Stimulated activated naive B cell treated with anti-CD40 and anti-IgM and Interleukin-4, amounts not matched to agents 10 μg/mL and 1 μg/mL and 100 μg/mL, for 72 hours (primary cell): ENCODE data around the gene MINDY3.

Experiments used
- ATAC-seq, 2 donors: fragments of 150-1000 bp; cut with Tn5 transposase; replicated peaks; 2 replicates each; pipeline ENCODE4 v1.10.0; 2021; ENCODE audit warnings: moderate library complexity in 1 of 2
- DNase-seq: peaks from one replicate; pipeline ENCODE4 v3.0.0; 2021
- H3K27ac Mint-ChIP-seq: one replicate; pipeline ENCODE4 v1.8.0; 2022; ENCODE audit warnings: mild to moderate bottlenecking, mixed read lengths
- H3K27me3 Mint-ChIP-seq, 2 donors: one replicate each; pipeline ENCODE4 v1.8.0; 2022; ENCODE audit warnings: mixed read lengths in 2 of 2
- H3K36me3 Mint-ChIP-seq, 2 donors: one replicate each; pipeline ENCODE4 v1.8.0; 2022; ENCODE audit warnings: mixed read lengths in 2 of 2, mild to moderate bottlenecking in 1 of 2
- H3K4me1 Mint-ChIP-seq, 2 donors: one replicate each; pipeline ENCODE4 v1.8.0; 2022; ENCODE audit warnings: mixed read lengths in 2 of 2, mild to moderate bottlenecking in 1 of 2
- H3K4me3 Mint-ChIP-seq, 2 donors: one replicate each; pipeline ENCODE4 v1.8.0; 2022; ENCODE audit warnings: mild to moderate bottlenecking in 2 of 2, mixed read lengths in 2 of 2, moderate library complexity in 1 of 2
- H3K9me3 Mint-ChIP-seq, 2 donors: one replicate each; pipeline ENCODE4 v1.8.0; 2022; ENCODE audit warnings: mixed read lengths in 2 of 2, mild to moderate bottlenecking in 1 of 2

The MINDY3 gene

DNA sequence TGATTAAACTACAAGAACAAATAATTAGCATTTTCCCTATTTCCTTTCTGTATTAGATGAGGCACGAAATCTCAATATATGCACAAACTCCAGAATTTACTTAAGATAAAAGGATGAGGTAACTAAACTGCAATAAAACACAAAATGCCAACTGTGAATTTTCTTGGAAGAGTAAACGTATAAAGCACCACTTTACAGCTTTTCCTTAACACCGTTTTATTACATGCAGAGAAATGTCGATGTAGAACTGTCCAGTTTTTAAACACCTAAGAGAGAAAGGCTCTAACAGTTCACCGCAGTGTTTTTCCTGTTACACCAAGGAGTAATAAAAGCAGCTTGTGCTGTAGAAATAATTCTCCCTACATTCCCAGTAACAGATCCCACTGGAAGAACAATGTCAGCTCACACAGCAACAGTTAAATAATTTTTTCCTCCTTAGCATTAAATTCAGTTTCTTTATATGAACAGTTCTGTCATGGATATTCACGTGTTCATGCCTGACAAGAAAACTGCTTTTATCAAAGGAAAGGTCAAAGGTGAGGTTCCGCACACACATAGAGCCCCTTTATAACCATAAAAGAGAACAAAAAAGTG, 52.0 kb downstream of the MINDY3 start:
- DNase-seq (no peak), ATAC-seq (no peak)
- Mint-ChIP-seq H3K9me3 (no peaks in the 10 kb centered on the region), H3K27ac (no peak overlapping the region), H3K4me3 (no peak overlapping the region), H3K36me3 (peaks cover 35 to 51% of the 10 kb centered on the region in 2 donors), H3K4me1 (no peaks in the 10 kb centered on the region), H3K27me3 (no peaks in the 10 kb centered on the region)

DNA sequence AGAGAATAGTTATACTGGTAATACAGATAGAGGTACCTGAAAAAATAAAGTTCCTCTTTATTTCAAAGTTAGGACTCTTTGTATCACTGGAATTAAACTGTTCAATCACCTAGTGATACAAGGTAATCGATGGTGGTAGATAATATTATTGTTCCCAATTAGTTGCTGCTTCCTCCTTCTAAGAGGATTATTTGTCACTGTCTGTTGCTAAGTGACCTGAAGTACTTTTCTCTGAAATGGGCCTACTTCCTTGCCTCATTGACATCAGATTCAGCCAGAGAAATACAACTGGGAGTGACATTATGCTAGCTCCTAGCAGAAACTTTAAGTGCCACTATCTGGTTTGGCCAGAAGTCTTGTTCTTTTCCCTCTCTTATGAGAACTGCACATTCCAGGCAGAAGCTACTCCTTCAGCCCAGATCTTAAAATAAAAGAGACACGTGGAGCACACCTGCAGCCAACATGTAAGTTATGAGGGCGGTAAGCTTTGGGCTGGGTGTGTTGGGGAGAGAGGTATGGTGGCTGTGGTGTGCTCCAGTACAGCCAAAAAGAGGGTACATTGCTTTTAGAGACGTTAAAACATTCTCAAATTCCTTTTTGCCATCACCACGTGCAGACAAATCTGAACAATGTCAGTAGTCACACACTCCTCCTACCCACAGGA, 54.8 kb downstream of the MINDY3 start:
- H3K4me3 Mint-ChIP-seq = no peak overlapping the region
- DNase-seq = no peak
- no peaks in the 10 kb centered on the region for H3K27me3 Mint-ChIP-seq
- ATAC-seq = no peak
- H3K9me3 Mint-ChIP-seq = peaks cover 0 to 8% of the 10 kb centered on the region in 2 donors
- H3K27ac Mint-ChIP-seq = no peak overlapping the region
- no peaks in the 10 kb centered on the region for H3K4me1 Mint-ChIP-seq
- peaks cover 42 to 59% of the 10 kb centered on the region in 2 donors for H3K36me3 Mint-ChIP-seq

DNA sequence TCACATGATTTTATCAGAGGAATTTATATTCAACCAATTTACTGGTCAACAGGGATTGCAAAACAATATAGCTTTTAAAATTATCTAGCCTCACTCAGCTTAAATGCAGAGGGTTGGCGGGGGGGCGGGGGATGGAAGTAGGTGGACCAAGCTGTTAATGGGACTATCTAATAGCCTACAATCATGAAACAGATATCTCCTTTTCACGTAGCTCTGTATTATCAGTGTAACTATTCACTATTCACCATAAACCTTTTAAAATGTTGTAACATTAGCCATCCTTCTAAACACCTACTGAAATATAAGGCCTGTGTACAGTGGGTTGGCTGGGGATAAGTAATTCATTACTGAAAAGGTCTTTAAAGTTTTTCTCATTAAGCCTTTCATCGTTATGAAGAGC, 56.2 kb downstream of the MINDY3 start:
- no peaks in the 10 kb centered on the region for H3K27me3 Mint-ChIP-seq
- DNase-seq = no peak
- ATAC-seq = no peak
- no peaks in the 10 kb centered on the region for H3K4me1 Mint-ChIP-seq
- no peak overlapping the region for H3K4me3 Mint-ChIP-seq
- H3K9me3 Mint-ChIP-seq = peaks cover 0 to 8% of the 10 kb centered on the region in 2 donors
- peaks cover 45 to 67% of the 10 kb centered on the region in 2 donors for H3K36me3 Mint-ChIP-seq
- H3K27ac Mint-ChIP-seq = no peak overlapping the region

DNA sequence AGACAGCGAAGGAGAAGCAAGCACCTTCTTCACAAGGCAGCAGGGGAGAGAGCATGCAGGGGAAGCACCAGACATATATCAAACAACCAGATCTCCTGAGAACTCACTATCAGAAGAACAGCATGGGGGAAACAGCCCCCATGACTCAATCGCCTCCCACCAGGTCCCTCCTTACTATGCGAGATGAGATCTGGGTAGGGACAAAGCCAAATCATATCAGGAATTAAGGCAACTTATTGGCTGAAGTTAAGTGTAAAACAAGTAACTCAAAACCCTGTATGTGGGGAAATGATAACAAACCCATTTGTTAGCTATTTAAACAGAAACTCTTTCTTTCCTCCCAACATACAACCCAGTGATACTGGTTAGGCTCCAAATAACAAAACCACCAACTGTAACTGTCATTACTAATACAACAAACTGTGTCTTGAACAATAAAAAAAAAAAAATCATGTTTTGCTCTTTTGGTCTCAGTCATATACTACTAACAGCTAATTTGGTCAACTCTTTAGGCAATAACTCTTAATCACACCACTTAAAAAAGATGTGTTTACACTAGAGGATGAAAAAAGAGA, 57.8 kb downstream of the MINDY3 start:
- no peak overlapping the region for H3K4me3 Mint-ChIP-seq
- H3K27me3 Mint-ChIP-seq = no peaks in the 10 kb centered on the region
- peaks cover 42 to 58% of the 10 kb centered on the region in 2 donors for H3K36me3 Mint-ChIP-seq
- DNase-seq = no peak
- H3K4me1 Mint-ChIP-seq = no peaks in the 10 kb centered on the region
- H3K9me3 Mint-ChIP-seq = peaks cover 0 to 8% of the 10 kb centered on the region in 2 donors
- peak in 1 of 2 donors; percentile 23 for ATAC-seq
- H3K27ac Mint-ChIP-seq = no peak overlapping the region

DNA sequence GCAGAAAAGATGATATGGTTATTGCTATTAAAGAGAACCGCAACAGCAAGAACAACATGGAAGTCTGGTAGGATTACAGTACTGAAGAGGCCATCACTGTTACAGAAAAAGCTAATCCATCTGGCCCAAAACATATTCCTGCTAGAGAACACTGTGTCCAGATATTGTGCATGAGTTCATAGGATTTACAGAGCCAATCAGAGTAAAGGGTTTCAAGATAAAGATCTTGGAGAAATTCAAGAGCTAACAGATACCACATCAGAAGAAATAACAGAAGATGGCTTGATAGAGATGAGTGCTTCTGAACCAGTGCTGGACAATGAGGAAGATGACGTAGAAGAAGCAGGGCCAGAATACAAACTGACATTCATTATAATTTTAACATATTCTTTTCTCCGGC, 58.7 kb downstream of the MINDY3 start:
- Mint-ChIP-seq H3K9me3 (peaks cover 0 to 8% of the 10 kb centered on the region in 2 donors), H3K27me3 (no peaks in the 10 kb centered on the region)

DNA sequence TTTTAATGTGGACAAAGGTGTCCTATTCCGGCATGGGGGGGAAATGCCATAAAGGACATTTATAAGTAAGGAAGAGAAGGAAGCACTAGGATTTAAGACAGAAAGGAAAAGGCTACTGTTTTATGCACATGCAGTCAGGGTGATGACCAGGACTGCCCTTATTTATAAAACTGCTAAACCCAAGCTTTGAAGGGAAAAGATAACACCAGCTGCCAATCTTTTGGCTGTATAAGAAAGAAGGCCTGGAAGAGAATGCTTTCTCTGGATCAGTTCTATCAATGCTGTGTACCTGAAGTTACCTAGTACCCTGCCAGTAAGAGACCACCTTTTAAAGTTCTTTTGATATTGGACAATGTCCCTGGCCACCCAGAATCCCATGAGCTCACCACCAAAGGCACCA, 59.2 kb downstream of the MINDY3 start:
- H3K4me3 Mint-ChIP-seq = no peak overlapping the region
- H3K36me3 Mint-ChIP-seq = peaks cover 39 to 53% of the 10 kb centered on the region in 2 donors
- no peaks in the 10 kb centered on the region for H3K4me1 Mint-ChIP-seq
- DNase-seq (no peak), ATAC-seq (no peak)
- H3K9me3 Mint-ChIP-seq = peaks cover 0 to 8% of the 10 kb centered on the region in 2 donors
- no peak overlapping the region for H3K27ac Mint-ChIP-seq
- no peaks in the 10 kb centered on the region for H3K27me3 Mint-ChIP-seq

More for the DNA sequence above, 58.7 kb downstream of the MINDY3 start:
- no peak for ATAC-seq
- no peak overlapping the region for H3K4me3 Mint-ChIP-seq
- no peak for DNase-seq
- peaks cover 40 to 54% of the 10 kb centered on the region in 2 donors for H3K36me3 Mint-ChIP-seq
- no peaks in the 10 kb centered on the region for H3K4me1 Mint-ChIP-seq
- H3K27ac Mint-ChIP-seq = no peak overlapping the region

DNA sequence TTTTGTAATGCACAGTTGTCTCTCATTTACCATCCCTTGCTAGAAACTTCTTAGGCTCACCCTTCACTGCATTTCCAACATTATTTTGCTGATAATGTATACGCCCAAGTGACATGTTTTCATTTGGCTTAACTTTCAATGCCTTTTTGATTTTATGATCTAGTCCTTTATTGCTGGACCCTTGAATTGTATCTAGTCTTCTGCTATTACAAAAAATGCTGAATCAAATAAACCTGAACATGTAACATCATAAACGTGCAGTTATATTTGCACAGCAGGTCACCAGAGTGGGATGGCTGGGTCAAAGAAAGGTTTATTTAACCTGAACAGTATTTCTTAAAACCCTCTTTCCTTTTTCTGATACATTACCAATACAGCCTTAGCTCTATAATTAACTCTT, 63.0 kb downstream of the MINDY3 start:
- H3K27me3 Mint-ChIP-seq = no peaks in the 10 kb centered on the region
- no peak overlapping the region for H3K4me3 Mint-ChIP-seq
- DNase-seq = no peak
- peaks cover 35 to 52% of the 10 kb centered on the region in 2 donors for H3K36me3 Mint-ChIP-seq
- no peaks in the 10 kb centered on the region for H3K4me1 Mint-ChIP-seq
- peaks cover 0 to 8% of the 10 kb centered on the region in 2 donors for H3K9me3 Mint-ChIP-seq
- H3K27ac Mint-ChIP-seq = no peak overlapping the region
- no peak for ATAC-seq

DNA sequence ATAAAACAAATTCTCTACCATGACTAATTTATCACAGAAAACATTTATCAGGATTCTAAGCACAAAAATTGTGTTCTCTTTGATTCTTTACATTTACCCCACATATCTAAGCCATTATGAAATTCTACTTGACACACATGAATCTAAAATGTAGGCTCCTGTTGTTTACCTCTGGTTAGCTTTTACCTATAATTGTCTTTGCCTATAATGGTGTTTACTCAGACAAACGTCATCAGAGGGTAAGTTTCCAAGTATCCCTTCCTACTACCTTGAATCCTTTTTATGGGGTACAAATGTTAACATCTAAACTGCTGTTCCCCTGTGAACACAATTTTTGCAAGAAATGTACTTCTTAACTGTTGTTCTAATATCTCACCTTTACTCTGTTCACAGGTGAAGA, 63.5 kb downstream of the MINDY3 start:
- DNase-seq (no peak), ATAC-seq (no peak)
- H3K4me1 Mint-ChIP-seq = no peaks in the 10 kb centered on the region
- H3K27me3 Mint-ChIP-seq = no peaks in the 10 kb centered on the region
- no peak overlapping the region for H3K27ac Mint-ChIP-seq
- peaks cover 0 to 6% of the 10 kb centered on the region in 2 donors for H3K9me3 Mint-ChIP-seq
- peaks cover 35 to 51% of the 10 kb centered on the region in 2 donors for H3K36me3 Mint-ChIP-seq
- H3K4me3 Mint-ChIP-seq = no peak overlapping the region

DNA sequence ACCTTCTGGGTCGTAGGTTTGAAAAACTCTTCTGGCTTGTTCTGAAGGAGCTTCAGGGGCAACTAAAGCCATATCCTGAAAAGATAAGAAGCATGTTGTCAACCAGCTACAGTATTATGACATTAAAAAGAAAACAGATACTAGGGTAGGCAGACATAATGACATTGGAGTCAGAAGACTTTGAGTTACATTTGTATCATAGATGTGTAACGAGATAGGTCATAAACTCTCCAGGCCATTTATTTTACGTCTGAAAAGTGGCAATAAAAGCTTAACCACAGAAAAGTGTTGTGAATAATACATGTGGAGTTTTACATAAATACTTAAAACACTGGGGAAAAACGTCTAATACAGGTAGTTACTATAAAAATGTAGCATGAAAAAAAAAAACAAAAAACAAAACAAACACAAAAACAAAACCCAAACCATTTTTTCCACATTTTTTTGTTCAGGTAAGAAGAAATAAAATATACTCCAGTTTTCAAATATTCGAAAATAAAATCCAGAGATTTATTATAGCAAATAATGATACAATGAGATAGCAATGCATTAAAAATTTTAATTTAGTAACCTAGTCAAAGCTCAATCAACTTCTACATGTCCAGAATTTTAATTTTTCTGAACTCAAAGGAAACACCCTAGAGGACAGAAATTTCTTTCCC, 64.1 kb downstream of the MINDY3 start:
- no peak for DNase-seq
- Mint-ChIP-seq H3K27me3 (no peaks in the 10 kb centered on the region), H3K9me3 (peaks cover 0 to 2% of the 10 kb centered on the region in 2 donors), H3K4me3 (no peak overlapping the region), H3K36me3 (peaks cover 35 to 51% of the 10 kb centered on the region in 2 donors), H3K27ac (no peak overlapping the region), H3K4me1 (peaks cover 0 to 2% of the 10 kb centered on the region in 2 donors)
- ATAC-seq = no peak

DNA sequence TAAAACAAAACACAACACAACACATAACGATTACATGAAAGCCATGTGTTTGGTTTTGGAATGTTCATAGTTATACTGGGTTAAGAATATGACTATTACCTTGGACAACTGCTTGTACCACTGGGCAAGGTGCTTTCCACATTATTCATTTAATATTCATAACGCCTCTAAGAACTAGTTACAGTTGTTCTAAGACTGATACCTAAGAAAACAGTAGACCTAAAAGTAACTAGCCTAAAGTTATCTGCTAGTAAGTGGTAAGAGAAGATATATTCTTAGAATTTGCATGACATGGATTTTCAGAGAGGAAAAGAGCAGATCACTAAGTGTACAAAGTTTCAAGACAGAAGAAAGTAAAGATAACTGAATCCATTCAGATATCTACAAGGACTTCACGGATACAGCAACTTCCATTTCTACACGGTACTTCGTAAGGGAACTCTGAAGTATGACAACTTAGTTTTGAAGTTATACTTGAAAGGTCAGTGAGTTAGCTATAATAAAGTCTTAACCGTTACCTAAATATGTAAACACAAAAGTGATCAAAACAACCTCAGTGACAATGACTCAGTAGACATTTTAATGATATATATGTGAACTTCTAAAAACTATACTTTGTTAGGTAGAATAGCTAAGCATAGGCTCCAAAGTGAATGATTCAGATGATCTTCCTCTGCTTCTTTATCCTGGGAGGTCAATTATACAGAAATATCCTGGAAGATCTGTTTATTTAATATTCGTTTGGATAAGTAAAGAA, 65.1 kb downstream of the MINDY3 start:
- H3K36me3 Mint-ChIP-seq = peaks cover 29 to 47% of the 10 kb centered on the region in 2 donors
- ATAC-seq (no peak), DNase-seq (no peak)
- no peaks in the 10 kb centered on the region for H3K9me3 Mint-ChIP-seq
- H3K4me1 Mint-ChIP-seq = peaks cover 0 to 2% of the 10 kb centered on the region in 2 donors
- no peak overlapping the region for H3K4me3 Mint-ChIP-seq
- H3K27ac Mint-ChIP-seq = no peak overlapping the region
- no peaks in the 10 kb centered on the region for H3K27me3 Mint-ChIP-seq

DNA sequence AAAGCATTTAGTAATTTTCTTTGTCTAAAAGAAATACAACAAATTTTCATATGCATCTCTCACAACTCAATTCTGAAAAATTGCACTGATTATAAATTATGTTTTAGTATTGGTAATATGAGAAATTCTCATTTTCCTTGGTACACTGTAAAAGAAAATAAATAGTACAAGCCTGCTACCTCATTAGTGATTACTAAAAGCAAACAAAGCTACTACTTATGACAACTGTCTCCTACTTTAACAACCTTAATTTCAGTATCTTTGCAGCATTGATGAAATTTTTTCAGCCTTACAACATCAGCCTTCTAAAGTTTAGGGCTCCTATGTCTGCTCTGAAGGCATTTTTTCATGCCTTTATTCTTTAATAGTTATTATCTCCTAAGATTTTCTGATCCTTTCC, 65.7 kb downstream of the MINDY3 start:
- ATAC-seq = no peak
- no peaks in the 10 kb centered on the region for H3K9me3 Mint-ChIP-seq
- H3K27ac Mint-ChIP-seq = no peak overlapping the region
- peaks cover 0 to 2% of the 10 kb centered on the region in 2 donors for H3K4me1 Mint-ChIP-seq
- no peak overlapping the region for H3K4me3 Mint-ChIP-seq
- H3K36me3 Mint-ChIP-seq = peaks cover 26 to 49% of the 10 kb centered on the region in 2 donors
- no peak for DNase-seq
- H3K27me3 Mint-ChIP-seq = no peaks in the 10 kb centered on the region

DNA sequence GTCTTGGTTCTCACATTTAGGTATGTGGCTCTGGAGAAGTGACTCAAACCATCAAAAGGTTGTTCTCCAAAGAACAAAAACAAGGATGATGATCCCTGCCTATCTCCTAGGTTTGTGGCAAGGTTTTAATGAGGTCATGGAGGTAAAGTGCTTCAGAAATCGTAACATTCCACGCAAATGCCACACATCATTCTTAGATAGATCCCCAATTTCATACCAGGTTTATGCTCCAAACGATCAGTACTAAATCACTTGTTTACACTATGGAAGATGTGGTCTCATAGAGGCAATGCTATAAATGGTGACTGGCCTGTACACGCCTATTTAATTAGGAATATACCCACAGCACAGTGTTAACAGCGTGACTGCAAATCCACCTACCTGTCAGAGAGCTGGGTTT, 66.6 kb downstream of the MINDY3 start:
- no peak overlapping the region for H3K4me3 Mint-ChIP-seq
- no peaks in the 10 kb centered on the region for H3K27me3 Mint-ChIP-seq
- H3K9me3 Mint-ChIP-seq = no peaks in the 10 kb centered on the region
- no peak for DNase-seq
- ATAC-seq = no peak
- H3K27ac Mint-ChIP-seq = no peak overlapping the region
- peaks cover 28 to 51% of the 10 kb centered on the region in 2 donors for H3K36me3 Mint-ChIP-seq
- peaks cover 0 to 2% of the 10 kb centered on the region in 2 donors for H3K4me1 Mint-ChIP-seq

DNA sequence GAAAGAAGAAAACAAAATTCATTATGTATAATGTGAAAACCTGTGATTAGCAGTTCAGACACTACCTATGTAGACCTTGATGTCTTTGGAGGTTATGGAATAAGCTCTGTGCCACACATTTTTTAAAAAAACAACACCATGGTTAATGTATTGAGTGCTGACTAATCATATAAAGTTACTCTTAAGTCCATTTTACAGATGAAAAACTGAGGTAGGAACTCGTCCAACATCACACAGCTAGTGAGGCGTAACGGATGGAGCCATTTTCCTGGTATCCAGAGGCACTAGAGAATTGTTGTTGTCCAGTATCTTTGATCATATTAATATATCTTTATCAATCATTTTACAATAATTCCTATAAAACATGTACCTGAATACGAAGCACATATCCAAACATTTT, 67.5 kb downstream of the MINDY3 start:
- H3K27me3 Mint-ChIP-seq = no peaks in the 10 kb centered on the region
- ATAC-seq = no peak
- H3K36me3 Mint-ChIP-seq = peaks cover 28 to 52% of the 10 kb centered on the region in 2 donors
- no peak overlapping the region for H3K4me3 Mint-ChIP-seq
- no peak overlapping the region for H3K27ac Mint-ChIP-seq
- no peaks in the 10 kb centered on the region for H3K9me3 Mint-ChIP-seq
- DNase-seq = no peak
- H3K4me1 Mint-ChIP-seq = peaks cover 0 to 2% of the 10 kb centered on the region in 2 donors
